HG03280 (cell line): ENCODE results near the gene PARP1.
A peak's percentile ranks its signal among the peaks of the same experiment; 100 is the strongest.

Source experiments
- ATAC-seq: cut with Tn5 transposase; IDR thresholded peaks from one replicate; pipeline ENCODE4 v1.9.1; 2021; ENCODE audit warnings: mild to moderate bottlenecking, moderate library complexity; ENCODE audit not compliant: unreplicated experiment

The PARP1 gene

GRCh38 chr1:226381226-226381998, 26.5 kb downstream of the PARP1 start:
- ATAC-seq: no peak

GRCh38 chr1:226378071-226378470, 29.8 kb downstream of the PARP1 start:
- ATAC-seq: no peak

DNA sequence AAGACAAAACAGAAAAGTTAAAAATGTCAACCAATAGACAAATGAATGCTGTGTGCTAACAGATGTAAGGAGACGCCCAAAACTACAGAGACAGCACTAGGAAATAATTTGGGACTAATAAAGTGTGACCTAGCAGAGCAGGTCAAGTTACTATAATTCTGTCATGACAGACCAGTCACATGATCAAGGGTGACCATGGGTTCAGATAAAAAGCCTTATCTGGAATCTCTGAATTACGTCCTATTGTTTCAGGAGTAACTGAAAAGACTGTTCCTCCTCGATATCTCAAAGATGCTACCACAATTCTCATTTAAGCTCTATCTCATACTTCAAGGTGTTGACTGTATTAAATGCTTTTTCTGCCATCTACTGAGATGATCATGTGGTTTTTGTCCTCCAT, 31.6 kb downstream of the PARP1 start:
- ATAC-seq: no peak

GRCh38 chr1:226373376-226373775, 34.5 kb downstream of the PARP1 start:
- ATAC-seq: no peak

GRCh38 chr1:226372885-226373284, 35.0 kb downstream of the PARP1 start:
- no peak for ATAC-seq

DNA sequence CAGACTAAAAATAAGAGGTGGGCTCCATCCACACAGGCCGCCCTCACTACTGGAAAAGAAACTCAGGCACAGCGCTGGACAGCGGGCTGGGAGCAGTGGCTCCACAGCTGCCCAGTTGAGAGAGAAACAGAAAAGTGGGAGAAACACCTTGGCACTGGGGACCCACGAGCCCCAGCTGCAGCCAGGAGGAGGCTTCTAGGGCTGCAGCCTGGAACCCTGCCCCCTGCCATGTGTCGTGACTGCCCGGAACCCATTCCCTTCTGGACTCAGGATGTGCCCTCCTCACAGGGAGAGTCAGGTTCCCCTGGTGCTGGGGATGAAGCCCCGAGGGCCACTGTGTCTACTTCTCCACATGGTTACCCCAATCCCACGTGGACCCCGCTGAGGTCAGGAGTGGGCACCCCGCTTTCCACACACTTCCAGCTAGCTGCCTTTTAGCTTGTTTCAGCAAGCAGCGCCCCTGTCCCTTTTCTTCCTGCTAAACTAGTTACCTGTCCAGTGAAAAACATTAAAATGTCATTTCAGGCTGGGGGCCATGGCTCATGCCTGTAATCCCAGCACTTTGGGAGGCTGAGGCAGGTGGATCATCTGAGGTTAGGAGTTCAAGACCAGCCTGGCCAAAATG, 35.9 kb downstream of the PARP1 start:
- ATAC-seq: no peak

GRCh38 chr1:226371027-226371694, 36.7 kb downstream of the PARP1 start:
- ATAC-seq: no peak

DNA sequence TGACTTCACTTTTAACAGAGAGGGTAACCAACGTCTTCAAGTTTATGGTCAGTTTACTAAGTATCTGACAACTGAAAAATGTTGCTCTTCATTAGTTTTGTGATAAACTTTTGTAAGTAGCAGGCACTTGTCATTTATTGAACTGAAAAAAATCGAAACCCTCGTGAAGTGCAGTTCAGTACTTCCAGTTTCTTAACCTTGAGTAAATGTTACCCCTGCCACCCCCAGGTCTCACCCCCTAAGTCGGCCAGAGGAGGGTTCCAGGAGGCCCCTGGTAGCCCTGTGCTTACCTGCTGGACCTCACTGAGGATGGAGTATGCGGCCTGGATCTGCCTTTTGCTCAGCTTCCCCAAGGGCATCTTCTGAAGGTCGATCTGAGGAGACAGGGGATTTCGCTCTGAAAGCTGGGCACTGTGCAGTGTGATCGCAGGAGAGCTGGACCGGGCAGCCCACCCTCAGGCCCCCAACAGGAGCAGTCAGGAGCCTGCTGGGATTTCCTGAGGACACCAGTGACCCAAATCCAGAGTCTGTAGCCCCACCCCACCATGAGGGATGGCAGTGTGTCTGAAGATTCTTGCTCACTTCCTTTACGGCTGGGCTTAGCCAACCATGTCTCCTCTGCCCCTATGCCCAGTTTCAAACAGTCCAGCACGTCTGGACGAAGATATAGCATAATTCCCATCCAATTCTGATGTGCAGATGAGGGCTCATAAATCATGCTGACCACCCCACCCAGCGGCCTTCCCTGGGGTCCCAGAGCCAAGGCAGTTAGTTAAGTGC, 37.6 kb downstream of the PARP1 start:
- ATAC-seq: peak; percentile 52

DNA sequence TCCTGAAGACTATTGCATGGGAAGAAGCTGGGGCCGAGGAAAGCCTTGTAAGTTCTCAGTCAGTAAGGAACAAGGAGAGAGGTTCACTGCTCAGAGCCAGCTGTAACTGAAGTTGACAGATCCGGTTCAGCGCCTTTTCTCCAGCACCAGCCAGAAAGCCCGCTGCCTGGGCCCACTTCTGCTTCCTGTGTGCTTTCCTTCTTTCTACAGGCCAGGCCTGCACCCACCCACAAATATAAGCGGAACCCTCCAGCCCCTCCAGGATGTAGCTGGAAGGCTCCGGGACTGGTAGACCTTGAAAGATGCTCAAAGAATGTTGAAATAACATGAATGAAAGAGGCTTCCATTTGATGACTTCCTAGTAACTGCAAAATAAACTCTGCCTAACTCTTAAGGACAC, 38.8 kb downstream of the PARP1 start:
- ATAC-seq: no peak

DNA sequence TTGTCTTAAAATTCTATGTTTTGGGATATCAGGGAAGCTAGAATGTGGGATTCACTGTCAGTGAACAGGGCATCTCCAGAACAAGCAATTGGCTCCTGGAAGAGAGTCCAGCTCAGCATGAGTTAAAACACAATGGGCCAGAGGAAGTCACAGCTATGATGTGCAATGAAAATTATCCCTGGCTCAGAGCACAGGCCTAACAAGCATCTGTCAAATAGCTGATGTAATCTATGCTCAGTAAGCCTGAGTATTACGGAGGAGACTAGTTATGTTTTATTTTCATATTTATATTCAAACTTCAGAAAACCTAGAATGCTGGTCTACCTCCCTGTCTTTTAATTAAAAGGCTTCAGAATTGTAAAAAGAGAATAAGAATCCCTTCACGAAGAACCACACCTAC, 41.6 kb downstream of the PARP1 start:
- ATAC-seq: no peak

- no peak for ATAC-seq
Observed at GRCh38 chr1:226365831-226366231, 42.1 kb downstream of the PARP1 start.

DNA sequence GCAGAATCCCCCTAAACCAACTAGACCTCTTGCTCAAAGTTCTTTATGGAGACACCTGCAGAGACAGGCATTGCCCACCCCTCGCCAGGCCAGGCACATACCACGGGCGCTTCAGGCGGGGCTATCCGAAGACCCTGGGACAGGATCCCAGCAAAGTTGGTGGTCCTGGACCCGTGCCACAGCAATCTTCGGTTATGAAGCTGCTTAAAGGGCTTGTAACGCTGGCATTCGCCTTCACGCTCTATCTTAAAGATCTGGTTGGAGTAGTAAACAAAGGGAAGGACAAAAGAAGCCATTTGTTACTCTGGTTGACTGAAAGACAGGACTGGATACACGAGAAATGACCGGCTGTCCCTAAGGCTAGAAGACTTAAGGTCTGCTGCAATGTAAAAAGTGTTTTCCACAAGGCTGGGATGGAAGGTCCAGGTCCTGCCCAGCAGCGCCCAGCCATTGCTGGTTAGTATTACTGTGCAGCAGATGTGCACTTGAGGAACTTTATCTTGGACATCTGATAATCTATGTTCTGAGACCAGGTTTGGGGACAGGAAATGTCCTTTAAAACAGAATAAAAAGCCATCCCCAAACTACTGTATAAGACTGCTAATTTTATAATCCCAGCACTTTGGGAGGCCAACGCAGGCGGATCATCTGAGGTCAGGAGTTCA, 42.9 kb downstream of the PARP1 start:
- no peak for ATAC-seq

- ATAC-seq: no peak
Observed at GRCh38 chr1:226364514-226364899, 43.4 kb downstream of the PARP1 start.

DNA sequence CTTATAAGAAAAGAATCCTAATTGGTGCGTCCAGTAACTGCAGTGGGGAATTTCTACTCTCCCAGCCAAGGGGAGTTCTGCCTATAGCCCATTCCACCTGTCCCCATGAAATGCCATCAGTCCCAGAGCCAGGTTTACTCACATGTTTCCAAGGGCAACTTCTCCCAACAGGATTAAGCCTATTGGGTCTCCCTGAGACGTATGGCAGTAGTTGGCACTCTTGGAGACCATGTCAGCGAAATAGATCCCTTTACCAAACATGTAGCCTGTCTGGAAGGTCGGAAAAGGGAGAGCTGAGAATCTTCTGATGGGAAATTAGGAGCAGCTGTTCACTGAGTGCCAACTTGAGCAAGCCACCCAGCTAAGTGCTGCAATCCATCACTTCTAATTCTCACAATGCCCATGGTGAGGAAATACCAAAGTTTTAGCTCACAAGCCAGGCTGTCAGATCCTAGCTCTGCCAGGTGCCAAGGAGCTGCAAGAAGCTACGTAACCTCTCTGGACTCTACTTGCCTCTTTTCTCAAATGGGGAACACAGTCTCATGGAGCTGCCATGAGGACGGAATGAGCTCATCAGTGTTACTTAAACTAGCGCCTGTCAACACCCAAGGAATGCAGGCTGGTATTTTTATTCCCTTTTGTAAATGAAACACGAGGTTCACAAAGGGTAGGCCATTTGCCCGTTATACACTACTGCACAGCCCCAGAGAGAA, 43.9 kb downstream of the PARP1 start:
- ATAC-seq: no peak

DNA sequence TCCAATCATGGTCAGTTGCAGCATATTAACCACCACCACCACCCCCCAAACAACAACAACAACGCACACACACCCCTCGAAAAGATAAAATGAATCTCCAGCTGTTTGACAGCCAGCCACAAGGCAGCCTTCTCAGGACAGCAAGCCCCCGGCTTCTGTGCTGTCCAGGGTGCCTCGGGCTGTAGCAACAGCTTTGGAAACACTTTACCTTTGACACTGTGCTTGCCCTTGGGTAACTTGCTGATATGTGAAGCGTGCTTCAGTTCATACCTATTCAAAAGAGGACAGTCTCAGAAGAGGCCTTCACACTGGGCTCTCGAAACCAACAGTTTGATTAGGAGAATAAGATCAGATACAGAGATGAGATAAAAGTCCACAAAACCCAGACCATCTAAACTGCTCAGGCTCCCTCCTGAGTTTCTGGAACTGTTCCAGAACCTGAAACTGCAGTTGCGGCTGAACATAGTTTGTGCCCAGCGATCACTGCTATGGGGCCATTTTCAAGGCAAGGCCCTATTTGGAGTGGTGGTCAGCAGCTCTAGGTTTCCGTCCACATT, 44.9 kb downstream of the PARP1 start:
- ATAC-seq: no peak

DNA sequence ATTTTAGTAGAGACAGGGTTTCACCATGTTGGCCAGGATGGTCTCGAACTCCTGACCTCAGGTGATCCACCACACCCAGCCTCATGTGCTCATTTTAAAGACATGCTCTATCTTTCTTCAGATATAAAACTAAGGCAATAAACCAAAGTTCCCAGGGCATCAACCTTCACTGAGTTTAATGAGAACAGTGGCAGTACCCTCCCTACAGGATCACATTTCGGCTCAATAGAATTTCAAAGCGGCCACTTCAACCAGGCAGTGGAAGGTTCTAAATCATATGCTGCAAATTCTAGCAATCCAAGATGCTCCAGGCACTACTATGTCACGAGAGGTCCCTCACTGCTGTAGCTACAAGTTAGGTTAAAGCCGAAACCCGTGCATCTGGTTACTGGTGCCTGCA, 45.5 kb downstream of the PARP1 start:
- ATAC-seq: no peak

DNA sequence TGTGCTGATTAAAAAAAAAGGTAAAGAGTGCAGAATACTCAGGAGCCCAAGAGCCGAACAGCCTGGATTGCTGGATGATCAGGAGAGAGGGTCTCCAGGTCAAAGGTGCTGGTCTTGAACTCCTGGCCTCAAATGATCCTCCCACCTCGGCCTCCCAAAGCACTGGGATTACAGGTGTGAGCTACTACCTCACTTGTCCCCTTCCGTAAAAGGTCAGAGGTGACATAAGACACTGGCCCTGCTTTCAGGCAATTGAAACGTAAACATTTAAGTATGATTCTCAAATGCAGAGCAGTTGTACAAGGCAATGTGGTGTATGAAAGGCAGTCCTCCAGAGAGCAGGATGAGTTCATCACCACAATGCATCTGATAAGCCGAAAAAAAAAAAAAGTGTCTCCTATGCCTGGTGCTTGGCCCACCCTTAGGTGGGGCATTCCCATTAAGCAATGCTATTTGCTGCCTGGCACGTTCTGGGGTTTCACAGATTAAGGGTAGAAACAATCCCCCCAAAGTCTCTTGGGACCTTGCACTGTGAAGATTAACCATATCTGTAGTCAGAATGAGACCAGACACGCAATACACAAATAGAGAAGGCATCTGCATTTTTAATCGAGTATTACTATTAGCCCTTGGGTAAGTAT, 47.7 kb downstream of the PARP1 start:
- peak; percentile 46 for ATAC-seq

GRCh38 chr1:226357416-226357815, 50.5 kb downstream of the PARP1 start:
- no peak for ATAC-seq
